PFSK-1 (cell line): ENCODE measurements around the gene EFHC2.

Experiments
- FOXP2 ChIP-seq: optimal IDR thresholded peaks from 2 replicates; pipeline ENCODE3; 2011; ENCODE audit warnings: borderline replicate concordance, control low read depth, inconsistent platforms; ENCODE audit not compliant: insufficient read depth; ENCODE audit errors: extremely low read length, extremely low read depth
- POLR2AphosphoS5 ChIP-seq: IDR thresholded peaks from 2 replicates; pipeline ENCODE4 v1.6.1; 2012; ENCODE audit warnings: low read depth, mild to moderate bottlenecking, control low read depth, low read length, moderate library complexity
- SIN3A ChIP-seq: IDR thresholded peaks from 2 replicates; pipeline ENCODE4 v1.6.1; 2012; ENCODE audit warnings: mild to moderate bottlenecking, low read length, moderate library complexity, borderline replicate concordance; ENCODE audit not compliant: insufficient read depth
- TAF1 ChIP-seq: IDR thresholded peaks from 2 replicates; pipeline ENCODE4 v1.6.1; 2012; ENCODE audit warnings: low read length, control low read depth, borderline replicate concordance; ENCODE audit not compliant: insufficient read depth
- TF ChIP-seq, protein P1 (sequence below), 2 experiments: IDR thresholded peaks; 2 replicates each; pipeline versions ENCODE4 v1.6.1 to v1.8.0; 2011 to 2012; ENCODE audit warnings: low read depth in 2 of 2, low read length in 2 of 2, control low read depth in 1 of 2, inconsistent platforms in 1 of 2, mild to moderate bottlenecking in 1 of 2, moderate library complexity in 1 of 2; ENCODE audit not compliant: insufficient read depth in 1 of 2

The EFHC2 gene

DNA sequence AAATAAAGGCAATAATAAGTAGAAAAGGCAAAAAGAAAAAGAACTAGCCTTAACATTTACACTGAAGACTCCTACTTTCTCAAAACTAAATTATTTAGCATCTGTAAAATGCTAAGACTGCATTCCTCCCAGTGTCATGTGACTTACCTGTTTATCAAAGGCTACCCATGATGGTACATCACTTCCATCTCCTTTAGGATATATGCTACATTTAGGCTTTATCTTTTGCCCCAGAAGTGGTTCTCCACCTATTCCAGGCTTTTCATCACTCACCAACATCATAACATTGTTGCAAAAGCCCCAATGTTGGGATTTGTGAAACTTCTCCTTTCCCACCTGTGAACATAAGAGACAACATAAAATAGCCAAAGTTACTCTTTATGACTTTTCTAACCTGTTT, 31.1 kb downstream of the EFHC2 start:
- no peak for TF ChIP-seq SIN3A
- no peak for TF ChIP-seq FOXP2
- TF ChIP-seq TAF1: no peak
- TF ChIP-seq POLR2AphosphoS5: no peak
- TF ChIP-seq, protein P1, sequence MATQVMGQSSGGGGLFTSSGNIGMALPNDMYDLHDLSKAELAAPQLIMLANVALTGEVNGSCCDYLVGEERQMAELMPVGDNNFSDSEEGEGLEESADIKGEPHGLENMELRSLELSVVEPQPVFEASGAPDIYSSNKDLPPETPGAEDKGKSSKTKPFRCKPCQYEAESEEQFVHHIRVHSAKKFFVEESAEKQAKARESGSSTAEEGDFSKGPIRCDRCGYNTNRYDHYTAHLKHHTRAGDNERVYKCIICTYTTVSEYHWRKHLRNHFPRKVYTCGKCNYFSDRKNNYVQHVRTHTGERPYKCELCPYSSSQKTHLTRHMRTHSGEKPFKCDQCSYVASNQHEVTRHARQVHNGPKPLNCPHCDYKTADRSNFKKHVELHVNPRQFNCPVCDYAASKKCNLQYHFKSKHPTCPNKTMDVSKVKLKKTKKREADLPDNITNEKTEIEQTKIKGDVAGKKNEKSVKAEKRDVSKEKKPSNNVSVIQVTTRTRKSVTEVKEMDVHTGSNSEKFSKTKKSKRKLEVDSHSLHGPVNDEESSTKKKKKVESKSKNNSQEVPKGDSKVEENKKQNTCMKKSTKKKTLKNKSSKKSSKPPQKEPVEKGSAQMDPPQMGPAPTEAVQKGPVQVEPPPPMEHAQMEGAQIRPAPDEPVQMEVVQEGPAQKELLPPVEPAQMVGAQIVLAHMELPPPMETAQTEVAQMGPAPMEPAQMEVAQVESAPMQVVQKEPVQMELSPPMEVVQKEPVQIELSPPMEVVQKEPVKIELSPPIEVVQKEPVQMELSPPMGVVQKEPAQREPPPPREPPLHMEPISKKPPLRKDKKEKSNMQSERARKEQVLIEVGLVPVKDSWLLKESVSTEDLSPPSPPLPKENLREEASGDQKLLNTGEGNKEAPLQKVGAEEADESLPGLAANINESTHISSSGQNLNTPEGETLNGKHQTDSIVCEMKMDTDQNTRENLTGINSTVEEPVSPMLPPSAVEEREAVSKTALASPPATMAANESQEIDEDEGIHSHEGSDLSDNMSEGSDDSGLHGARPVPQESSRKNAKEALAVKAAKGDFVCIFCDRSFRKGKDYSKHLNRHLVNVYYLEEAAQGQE (IDR thresholded peaks at IDR 0.05; ENCODE audit: insufficient read depth in 1 of 2, low read depth in 2 of 2, low read length in 2 of 2): no peak

GRCh38 chrX:44310227-44310626, 33.2 kb downstream of the EFHC2 start:
- TF ChIP-seq, protein P1 (IDR thresholded peaks at IDR 0.05; ENCODE audit: insufficient read depth in 1 of 2, low read depth in 2 of 2, low read length in 2 of 2): no peak
- no peak for TF ChIP-seq SIN3A
- TF ChIP-seq TAF1: no peak
- no peak for TF ChIP-seq POLR2AphosphoS5
- no peak for TF ChIP-seq FOXP2

DNA sequence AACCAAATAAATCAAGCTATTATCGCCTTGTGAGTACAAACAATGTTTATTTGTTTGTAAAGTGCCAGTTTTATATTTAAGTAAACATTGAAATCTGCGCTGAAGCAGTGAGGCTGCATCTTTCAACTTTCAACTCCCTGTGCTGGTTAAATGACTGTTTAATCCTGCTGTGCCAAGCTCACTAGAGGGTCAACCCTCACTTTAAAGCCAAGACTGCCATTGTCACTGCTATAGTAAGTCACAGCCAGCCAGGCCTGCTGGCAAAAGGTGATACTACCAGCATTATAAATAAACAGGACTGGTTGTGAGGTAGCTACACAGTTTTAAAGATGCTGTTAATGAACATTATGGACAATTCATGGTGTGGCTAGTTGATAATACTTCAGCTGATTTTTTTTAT, 34.6 kb downstream of the EFHC2 start:
- no peak for TF ChIP-seq POLR2AphosphoS5
- TF ChIP-seq FOXP2: no peak
- no peak for TF ChIP-seq TAF1
- TF ChIP-seq, protein P1 (IDR thresholded peaks at IDR 0.05; ENCODE audit: insufficient read depth in 1 of 2, low read depth in 2 of 2, low read length in 2 of 2): no peak
- no peak for TF ChIP-seq SIN3A

GRCh38 chrX:44306356-44306755, 37.1 kb downstream of the EFHC2 start:
- TF ChIP-seq POLR2AphosphoS5: no peak
- no peak for TF ChIP-seq TAF1
- TF ChIP-seq FOXP2: no peak

DNA sequence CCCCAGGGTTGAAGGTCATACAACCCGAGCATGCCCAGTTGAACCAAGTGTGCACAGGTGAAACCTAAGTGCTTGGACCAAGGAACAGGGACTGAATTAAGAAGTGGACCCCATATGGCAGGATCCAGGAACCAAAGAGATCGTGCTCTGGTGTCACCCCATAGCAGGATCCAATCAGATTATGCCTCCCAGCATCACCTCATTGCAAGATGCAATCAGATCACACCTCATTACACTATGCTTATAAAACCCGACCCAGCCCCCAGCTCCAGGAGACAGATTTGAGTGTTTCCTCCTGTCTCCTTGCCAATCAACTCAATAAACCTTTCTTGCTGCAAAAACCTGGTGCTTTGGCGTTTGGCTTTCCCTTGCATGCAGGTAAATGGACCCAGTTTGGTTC, 37.6 kb downstream of the EFHC2 start:
- no peak for TF ChIP-seq POLR2AphosphoS5

- no peak for TF ChIP-seq TAF1
- TF ChIP-seq FOXP2: no peak
- no peak for TF ChIP-seq SIN3A
- TF ChIP-seq POLR2AphosphoS5: no peak
- TF ChIP-seq, protein P1 (IDR thresholded peaks at IDR 0.05; ENCODE audit: insufficient read depth in 1 of 2, low read depth in 2 of 2, low read length in 2 of 2): no peak
Observed at GRCh38 chrX:44303119-44303518, 40.4 kb downstream of the EFHC2 start.
